ENCODE measurements around the gene EP400.

Gene EP400

DNA sequence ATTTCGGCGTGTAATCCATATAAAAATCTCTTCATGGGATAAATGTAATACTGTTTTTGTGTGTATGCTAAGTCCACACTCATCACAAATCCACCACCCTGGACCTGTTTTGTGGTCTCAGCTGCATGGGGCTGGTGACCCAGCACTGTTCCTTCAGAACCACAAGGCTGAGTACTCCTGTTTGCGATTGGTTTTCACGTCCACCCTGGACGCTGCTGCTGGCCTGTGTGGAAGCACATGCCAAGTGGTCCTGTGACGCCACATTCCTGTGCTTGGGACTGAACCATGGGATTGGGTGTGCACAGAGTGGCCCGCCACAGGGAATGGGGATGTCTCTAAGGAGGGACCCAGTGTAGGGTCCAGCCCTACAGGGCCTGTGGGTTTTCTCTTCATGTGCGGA, 16.4 kb upstream of the EP400 start:
- H3K4me3 ChIP-seq (ENCODE audit: low read depth in 1 of 2, low read length in 2 of 2) = no peak overlapping the region
- peaks cover 0 to 10% of the 10 kb centered on the region in 2 donors for H3K4me1 ChIP-seq (ENCODE audit: control insufficient read depth in 1 of 2, insufficient read depth in 2 of 2, low read length in 2 of 2)
- H3K36me3 ChIP-seq (ENCODE audit: control insufficient read depth in 1 of 2, insufficient read depth in 2 of 2, low read length in 2 of 2) = peaks cover 22 to 33% of the 10 kb centered on the region in 2 donors
- no peaks in the 10 kb centered on the region for H3K27me3 ChIP-seq (ENCODE audit: low read depth, low read length)
- H3K9me3 ChIP-seq (ENCODE audit: control insufficient read depth in 1 of 2, low read length in 2 of 2) = no peaks in the 10 kb centered on the region
- H3K27ac ChIP-seq (ENCODE audit: low read length) = no peak overlapping the region

DNA sequence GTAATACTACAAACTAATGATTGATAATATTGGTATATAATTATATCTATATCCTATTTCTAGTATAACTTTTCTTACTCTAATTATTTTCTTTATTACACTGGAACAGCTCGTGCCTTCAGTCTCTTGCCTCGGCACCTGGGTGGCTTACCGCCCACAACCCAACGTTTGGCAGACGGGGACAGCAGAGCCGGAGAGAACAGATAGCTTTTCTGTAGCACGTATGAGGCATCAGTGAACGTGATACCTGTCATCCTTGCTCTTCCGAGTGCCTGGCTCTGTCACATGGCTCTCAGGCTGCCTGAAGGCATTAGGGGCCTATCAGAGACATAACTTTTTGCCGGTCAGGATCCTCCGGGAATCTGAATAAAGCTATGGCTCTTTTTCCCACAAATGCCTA, 15.2 kb upstream of the EP400 start:
- Histone ChIP-seq H3K27ac (ENCODE audit: low read length) (no peak overlapping the region), H3K4me1 (ENCODE audit: control insufficient read depth in 1 of 2, insufficient read depth in 2 of 2, low read length in 2 of 2) (peaks cover 0 to 10% of the 10 kb centered on the region in 2 donors), H3K9me3 (ENCODE audit: control insufficient read depth in 1 of 2, low read length in 2 of 2) (no peaks in the 10 kb centered on the region), H3K27me3 (ENCODE audit: low read depth, low read length) (no peaks in the 10 kb centered on the region), H3K4me3 (ENCODE audit: low read depth in 1 of 2, low read length in 2 of 2) (no peak overlapping the region), H3K36me3 (ENCODE audit: control insufficient read depth in 1 of 2, insufficient read depth in 2 of 2, low read length in 2 of 2) (peaks cover 27 to 33% of the 10 kb centered on the region in 2 donors)

DNA sequence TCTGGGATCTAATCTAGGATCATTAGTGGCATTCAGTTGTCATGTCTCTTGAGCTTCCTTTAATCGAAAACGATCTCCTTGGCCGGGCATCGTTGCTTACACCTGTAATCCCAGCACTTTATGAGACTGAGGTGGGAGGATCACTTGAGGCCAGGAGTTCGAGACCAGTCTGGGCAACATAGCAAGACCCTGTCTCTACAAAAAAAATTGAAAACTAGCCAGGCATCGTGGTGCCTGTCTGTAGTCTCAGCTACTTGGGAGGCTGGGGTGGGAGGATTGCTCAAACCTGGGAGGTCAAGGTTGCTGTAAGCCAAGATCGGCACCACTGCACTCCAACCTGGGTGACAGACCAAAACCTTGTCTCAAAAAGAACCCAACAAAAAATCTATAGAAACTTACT, 11.7 kb upstream of the EP400 start:
- Histone ChIP-seq H3K9me3 (ENCODE audit: control insufficient read depth in 1 of 2, low read length in 2 of 2) (no peaks in the 10 kb centered on the region), H3K4me1 (ENCODE audit: control insufficient read depth in 1 of 2, insufficient read depth in 2 of 2, low read length in 2 of 2) (no peaks in the 10 kb centered on the region), H3K27me3 (ENCODE audit: low read depth, low read length) (no peaks in the 10 kb centered on the region), H3K27ac (ENCODE audit: low read length) (no peak overlapping the region), H3K36me3 (ENCODE audit: control insufficient read depth in 1 of 2, insufficient read depth in 2 of 2, low read length in 2 of 2) (peaks cover 15 to 40% of the 10 kb centered on the region in 2 donors), H3K4me3 (ENCODE audit: low read depth in 1 of 2, low read length in 2 of 2) (no peak overlapping the region)

- H3K4me3 ChIP-seq (ENCODE audit: low read depth in 1 of 2, low read length in 2 of 2) = no peak overlapping the region
- no peaks in the 10 kb centered on the region for H3K27me3 ChIP-seq (ENCODE audit: low read depth, low read length)
- H3K4me1 ChIP-seq (ENCODE audit: control insufficient read depth in 1 of 2, insufficient read depth in 2 of 2, low read length in 2 of 2) = no peaks in the 10 kb centered on the region
- H3K36me3 ChIP-seq (ENCODE audit: control insufficient read depth in 1 of 2, insufficient read depth in 2 of 2, low read length in 2 of 2) = peaks cover 14 to 40% of the 10 kb centered on the region in 2 donors
- H3K9me3 ChIP-seq (ENCODE audit: control insufficient read depth in 1 of 2, low read length in 2 of 2) = no peaks in the 10 kb centered on the region
- no peak overlapping the region for H3K27ac ChIP-seq (ENCODE audit: low read length)
Observed at GRCh38 chr12:131939007-131939406, 10.7 kb upstream of the EP400 start.

DNA sequence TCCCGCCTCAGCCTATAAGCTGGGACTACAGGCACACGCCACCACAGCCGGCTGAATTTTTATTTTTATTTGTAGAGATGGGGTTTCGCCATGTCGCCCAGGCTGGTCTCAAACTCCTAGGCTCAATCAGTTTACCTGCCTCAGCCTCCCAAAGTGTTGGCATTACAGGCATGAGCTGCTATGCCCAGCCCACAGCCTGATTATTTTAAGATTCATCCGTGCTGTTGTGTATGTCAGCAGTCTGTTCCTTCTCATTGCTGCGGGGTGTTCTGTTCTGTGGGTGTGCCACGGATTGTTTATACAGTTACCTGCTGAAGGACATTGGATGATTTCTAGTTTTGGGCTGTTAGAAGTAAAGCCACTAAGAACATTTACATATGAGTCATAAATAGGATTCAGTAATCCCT, 9.6 kb upstream of the EP400 start:
- H3K9me3 ChIP-seq (ENCODE audit: control insufficient read depth in 1 of 2, low read length in 2 of 2) = no peaks in the 10 kb centered on the region
- H3K36me3 ChIP-seq (ENCODE audit: control insufficient read depth in 1 of 2, insufficient read depth in 2 of 2, low read length in 2 of 2) = peaks cover 5 to 40% of the 10 kb centered on the region in 2 donors
- no peaks in the 10 kb centered on the region for H3K4me1 ChIP-seq (ENCODE audit: control insufficient read depth in 1 of 2, insufficient read depth in 2 of 2, low read length in 2 of 2)
- no peak overlapping the region for H3K4me3 ChIP-seq (ENCODE audit: low read depth in 1 of 2, low read length in 2 of 2)
- no peaks in the 10 kb centered on the region for H3K27me3 ChIP-seq (ENCODE audit: low read depth, low read length)
- no peak overlapping the region for H3K27ac ChIP-seq (ENCODE audit: low read length)

DNA sequence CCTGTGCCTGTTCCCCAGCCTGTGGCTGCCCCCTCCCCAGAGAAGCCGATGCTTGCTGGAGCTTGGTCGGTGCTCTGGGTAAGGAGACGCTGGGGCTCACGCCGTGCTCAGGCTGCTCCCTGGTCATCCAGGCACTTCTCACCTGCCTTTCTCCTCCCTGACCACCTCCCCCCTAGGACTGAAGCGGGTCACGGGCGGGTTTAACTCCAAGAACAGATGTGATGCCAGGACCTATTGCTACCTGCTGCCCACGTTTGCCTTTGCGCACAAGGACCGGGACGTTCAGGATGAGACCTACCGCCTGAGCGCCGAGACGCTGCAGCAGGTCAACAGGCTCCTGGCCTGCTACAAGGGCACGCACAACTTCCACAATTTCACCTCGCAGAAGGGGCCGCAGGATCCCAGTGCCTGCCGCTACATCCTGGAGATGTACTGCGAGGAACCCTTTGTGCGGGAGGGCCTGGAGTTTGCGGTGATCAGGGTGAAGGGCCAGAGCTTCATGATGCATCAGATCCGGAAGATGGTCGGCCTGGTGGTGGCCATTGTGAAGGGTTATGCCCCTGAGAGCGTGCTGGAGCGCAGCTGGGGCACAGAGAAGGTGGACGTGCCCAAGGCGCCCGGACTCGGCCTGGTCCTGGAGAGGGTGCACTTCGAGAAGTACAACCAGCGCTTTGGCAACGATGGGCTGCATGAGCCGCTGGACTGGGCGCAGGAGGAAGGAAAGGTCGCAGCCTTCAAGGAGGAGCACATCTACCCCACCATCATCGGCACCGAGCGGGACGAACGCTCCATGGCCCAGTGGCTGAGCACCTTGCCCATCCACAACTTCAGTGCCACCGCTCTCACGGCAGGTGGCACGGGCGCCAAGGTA, 8.4 kb upstream of the EP400 start:
- Histone ChIP-seq H3K36me3 (ENCODE audit: control insufficient read depth in 1 of 2, insufficient read depth in 2 of 2, low read length in 2 of 2) (peaks cover 4 to 39% of the 10 kb centered on the region in 2 donors), H3K4me1 (ENCODE audit: control insufficient read depth in 1 of 2, insufficient read depth in 2 of 2, low read length in 2 of 2) (no peaks in the 10 kb centered on the region), H3K27me3 (ENCODE audit: low read depth, low read length) (no peaks in the 10 kb centered on the region), H3K9me3 (ENCODE audit: control insufficient read depth in 1 of 2, low read length in 2 of 2) (no peaks in the 10 kb centered on the region), H3K4me3 (ENCODE audit: low read depth in 1 of 2, low read length in 2 of 2) (no peak overlapping the region), H3K27ac (ENCODE audit: low read length) (no peak overlapping the region)

DNA sequence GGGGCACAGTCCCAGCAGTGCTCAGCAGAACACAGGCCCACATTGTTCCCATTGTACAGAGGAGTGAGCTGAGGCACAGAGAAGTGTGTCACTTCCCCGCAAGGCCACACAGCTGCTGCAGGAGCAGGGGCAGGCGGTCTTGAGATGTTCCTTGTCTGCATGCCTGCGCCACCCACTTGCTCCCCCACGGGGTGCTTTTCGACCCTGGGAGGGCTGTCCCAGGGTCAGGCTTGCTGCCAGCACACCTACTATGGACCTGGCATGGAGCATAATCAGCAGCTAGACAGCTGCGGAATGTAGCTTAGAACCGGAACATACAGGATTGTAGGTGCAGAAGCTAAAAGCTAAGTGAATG, 7.8 kb upstream of the EP400 start:
- peaks cover 4 to 39% of the 10 kb centered on the region in 2 donors for H3K36me3 ChIP-seq (ENCODE audit: control insufficient read depth in 1 of 2, insufficient read depth in 2 of 2, low read length in 2 of 2)
- no peak overlapping the region for H3K4me3 ChIP-seq (ENCODE audit: low read depth in 1 of 2, low read length in 2 of 2)
- H3K9me3 ChIP-seq (ENCODE audit: control insufficient read depth in 1 of 2, low read length in 2 of 2) = no peaks in the 10 kb centered on the region
- H3K27ac ChIP-seq (ENCODE audit: low read length) = no peak overlapping the region
- no peaks in the 10 kb centered on the region for H3K4me1 ChIP-seq (ENCODE audit: control insufficient read depth in 1 of 2, insufficient read depth in 2 of 2, low read length in 2 of 2)
- no peaks in the 10 kb centered on the region for H3K27me3 ChIP-seq (ENCODE audit: low read depth, low read length)

- Histone ChIP-seq H3K27me3 (ENCODE audit: low read depth, low read length) (no peaks in the 10 kb centered on the region), H3K4me1 (ENCODE audit: control insufficient read depth in 1 of 2, insufficient read depth in 2 of 2, low read length in 2 of 2) (no peaks in the 10 kb centered on the region), H3K4me3 (ENCODE audit: low read depth in 1 of 2, low read length in 2 of 2) (no peak overlapping the region), H3K36me3 (ENCODE audit: control insufficient read depth in 1 of 2, insufficient read depth in 2 of 2, low read length in 2 of 2) (peaks cover 4 to 39% of the 10 kb centered on the region in 2 donors), H3K27ac (ENCODE audit: low read length) (no peak overlapping the region), H3K9me3 (ENCODE audit: control insufficient read depth in 1 of 2, low read length in 2 of 2) (no peaks in the 10 kb centered on the region)
Observed at GRCh38 chr12:131942671-131943070, 7.1 kb upstream of the EP400 start.

DNA sequence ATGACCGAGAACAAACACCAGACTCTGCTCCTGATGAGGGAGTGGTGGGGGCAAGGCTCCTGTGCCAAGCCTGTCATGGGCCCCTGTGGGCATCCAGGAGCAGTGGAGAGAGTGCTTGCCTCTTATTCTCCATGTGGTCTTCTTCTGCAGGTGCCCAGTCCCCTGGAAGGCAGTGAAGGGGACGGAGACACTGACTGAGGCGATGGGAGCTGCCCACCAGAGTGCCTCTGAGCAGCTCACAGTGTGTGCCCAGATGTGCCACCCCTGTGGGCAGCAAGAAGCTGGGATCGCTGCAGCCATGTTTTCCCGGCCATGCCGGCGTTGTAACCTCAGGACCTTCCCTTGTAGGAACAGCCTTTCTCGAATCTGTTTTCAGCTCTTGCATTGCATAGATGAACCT, 6.4 kb upstream of the EP400 start:
- Histone ChIP-seq H3K27me3 (ENCODE audit: low read depth, low read length) (no peaks in the 10 kb centered on the region), H3K4me1 (ENCODE audit: control insufficient read depth in 1 of 2, insufficient read depth in 2 of 2, low read length in 2 of 2) (no peaks in the 10 kb centered on the region), H3K9me3 (ENCODE audit: control insufficient read depth in 1 of 2, low read length in 2 of 2) (no peaks in the 10 kb centered on the region), H3K27ac (ENCODE audit: low read length) (no peak overlapping the region), H3K4me3 (ENCODE audit: low read depth in 1 of 2, low read length in 2 of 2) (no peak overlapping the region), H3K36me3 (ENCODE audit: control insufficient read depth in 1 of 2, insufficient read depth in 2 of 2, low read length in 2 of 2) (peaks cover 4 to 39% of the 10 kb centered on the region in 2 donors)

GRCh38 chr12:131943876-131944275, 5.9 kb upstream of the EP400 start:
- Histone ChIP-seq H3K27me3 (ENCODE audit: low read depth, low read length) (no peaks in the 10 kb centered on the region), H3K4me1 (ENCODE audit: control insufficient read depth in 1 of 2, insufficient read depth in 2 of 2, low read length in 2 of 2) (no peaks in the 10 kb centered on the region), H3K36me3 (ENCODE audit: control insufficient read depth in 1 of 2, insufficient read depth in 2 of 2, low read length in 2 of 2) (peaks cover 4 to 39% of the 10 kb centered on the region in 2 donors), H3K27ac (ENCODE audit: low read length) (no peak overlapping the region), H3K9me3 (ENCODE audit: control insufficient read depth in 1 of 2, low read length in 2 of 2) (no peaks in the 10 kb centered on the region), H3K4me3 (ENCODE audit: low read depth in 1 of 2, low read length in 2 of 2) (no peak overlapping the region)

DNA sequence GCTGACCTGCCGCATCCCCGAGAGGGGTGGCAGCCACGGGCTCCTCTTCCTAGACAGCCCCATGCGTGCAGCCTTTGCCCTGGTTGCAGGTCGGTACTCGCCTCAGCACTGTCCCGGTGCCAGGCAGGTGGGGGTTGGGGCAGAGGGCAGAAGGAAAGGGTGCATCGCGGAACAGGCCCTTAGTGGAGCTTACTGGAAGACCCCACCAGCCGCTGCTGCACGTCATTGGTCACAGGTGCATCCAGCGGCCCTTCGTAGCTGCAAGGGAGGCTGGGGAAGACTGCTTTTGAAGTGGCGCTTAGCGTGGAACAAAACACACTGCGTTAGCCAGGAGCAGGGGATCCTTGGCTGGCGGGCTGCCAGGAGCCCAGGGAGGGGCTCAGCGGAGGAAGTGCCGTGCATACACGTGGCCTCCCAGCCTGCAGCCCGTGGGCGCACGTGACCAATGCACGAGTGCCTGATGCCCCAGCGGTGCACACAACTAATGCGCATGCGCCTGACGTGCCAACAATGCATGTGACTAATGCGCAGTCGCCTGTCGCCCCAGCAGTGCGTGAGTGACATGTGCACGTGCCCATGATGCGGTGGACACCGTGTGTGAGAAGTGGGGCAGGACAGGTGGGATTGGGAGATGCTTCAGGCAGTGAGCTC, 5.0 kb upstream of the EP400 start:
- Histone ChIP-seq H3K4me1 (ENCODE audit: control insufficient read depth in 1 of 2, insufficient read depth in 2 of 2, low read length in 2 of 2) (no peaks in the 10 kb centered on the region), H3K36me3 (ENCODE audit: control insufficient read depth in 1 of 2, insufficient read depth in 2 of 2, low read length in 2 of 2) (peaks cover 0 to 39% of the 10 kb centered on the region in 2 donors), H3K27me3 (ENCODE audit: low read depth, low read length) (no peaks in the 10 kb centered on the region), H3K27ac (ENCODE audit: low read length) (no peak overlapping the region), H3K9me3 (ENCODE audit: control insufficient read depth in 1 of 2, low read length in 2 of 2) (no peaks in the 10 kb centered on the region), H3K4me3 (ENCODE audit: low read depth in 1 of 2, low read length in 2 of 2) (no peak overlapping the region)

All from muscle layer of duodenum (tissue), 2 donors.